ENCODE results near the gene NSD1.
"Not testable (repeated sequence)": the region's sequence is repeated elsewhere in the genome, so short reads cannot be mapped to it uniquely, and the experiment has no call there.

The NSD1 gene

DNA sequence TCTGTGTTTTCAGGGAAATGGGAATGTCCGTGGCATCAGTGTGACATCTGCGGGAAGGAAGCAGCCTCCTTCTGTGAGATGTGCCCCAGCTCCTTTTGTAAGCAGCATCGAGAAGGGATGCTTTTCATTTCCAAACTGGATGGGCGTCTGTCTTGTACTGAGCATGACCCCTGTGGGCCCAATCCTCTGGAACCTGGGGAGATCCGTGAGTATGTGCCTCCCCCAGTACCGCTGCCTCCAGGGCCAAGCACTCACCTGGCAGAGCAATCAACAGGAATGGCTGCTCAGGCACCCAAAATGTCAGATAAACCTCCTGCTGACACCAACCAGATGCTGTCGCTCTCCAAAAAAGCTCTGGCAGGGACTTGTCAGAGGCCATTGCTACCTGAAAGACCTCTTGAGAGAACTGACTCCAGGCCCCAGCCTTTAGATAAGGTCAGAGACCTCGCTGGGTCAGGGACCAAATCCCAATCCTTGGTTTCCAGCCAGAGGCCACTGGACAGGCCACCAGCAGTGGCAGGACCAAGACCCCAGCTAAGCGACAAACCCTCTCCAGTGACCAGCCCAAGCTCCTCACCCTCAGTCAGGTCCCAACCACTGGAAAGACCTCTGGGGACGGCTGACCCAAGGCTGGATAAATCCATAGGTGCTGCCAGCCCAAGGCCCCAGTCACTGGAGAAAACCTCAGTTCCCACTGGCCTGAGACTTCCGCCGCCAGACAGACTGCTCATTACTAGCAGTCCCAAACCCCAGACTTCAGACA is 160.4 kb downstream of the NSD1 start:
- no peak for DNase-seq

DNA sequence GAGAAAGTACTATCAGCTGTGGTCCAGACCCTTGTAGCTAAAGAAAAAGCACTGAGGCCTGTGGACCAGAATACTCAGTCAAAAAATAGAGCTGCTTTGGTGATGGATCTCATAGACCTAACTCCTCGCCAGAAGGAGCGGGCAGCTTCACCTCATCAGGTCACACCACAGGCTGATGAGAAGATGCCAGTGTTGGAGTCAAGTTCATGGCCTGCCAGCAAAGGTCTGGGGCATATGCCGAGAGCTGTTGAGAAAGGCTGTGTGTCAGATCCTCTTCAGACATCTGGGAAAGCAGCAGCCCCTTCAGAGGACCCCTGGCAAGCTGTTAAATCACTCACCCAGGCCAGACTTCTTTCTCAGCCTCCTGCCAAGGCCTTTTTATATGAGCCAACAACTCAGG is 161.1 kb downstream of the NSD1 start:
- no peak for DNase-seq

- DNase-seq = no peak
These were observed 162.4 kb downstream of the NSD1 start for GRCh38 chr5:177295924-177296323.

DNA sequence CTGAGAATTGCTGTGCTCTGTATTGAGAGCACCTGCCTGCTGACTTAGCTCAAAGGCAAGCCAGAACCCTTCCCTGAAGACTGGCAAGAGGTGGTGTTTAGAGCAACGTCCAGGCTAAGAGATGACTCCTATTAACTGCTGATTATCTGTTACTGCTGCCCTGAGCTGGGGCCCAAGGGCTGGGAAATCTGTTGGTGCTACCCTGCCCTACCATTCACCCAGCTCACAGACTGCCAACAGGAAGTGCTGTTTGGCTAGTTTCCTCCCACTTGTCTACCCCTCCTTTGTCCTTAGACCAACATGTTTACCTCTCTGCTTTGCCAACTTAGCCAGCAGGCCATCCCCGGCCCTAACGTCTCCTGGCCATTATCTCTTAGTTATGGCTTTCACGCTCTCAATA is 163.0 kb downstream of the NSD1 start:
- no peak for DNase-seq

- DNase-seq = no peak
These were observed 164.3 kb downstream of the NSD1 start for GRCh38 chr5:177297922-177298321.

DNA sequence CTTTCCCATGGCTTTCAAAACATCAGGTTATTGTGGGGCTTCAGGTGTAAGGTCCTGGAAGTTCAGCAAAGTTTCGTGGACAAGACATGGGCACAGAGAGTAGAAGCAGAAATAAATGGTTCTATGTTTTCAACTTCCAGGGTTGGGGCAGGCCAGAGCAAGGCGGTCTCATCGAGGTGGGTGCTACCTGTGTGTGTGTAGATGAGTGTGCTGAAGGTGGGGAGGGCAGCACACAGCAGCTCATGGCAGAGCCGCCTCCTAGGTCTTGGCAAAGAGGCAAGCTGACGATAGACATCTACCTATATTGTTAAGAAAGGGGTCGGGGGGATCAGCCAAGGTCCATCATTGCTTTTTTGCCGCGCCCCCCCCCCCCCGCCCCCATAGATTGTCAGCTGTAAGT is 166.1 kb downstream of the NSD1 start:
- DNase-seq = no peak

- DNase-seq = no peak
These were observed 166.8 kb downstream of the NSD1 start for GRCh38 chr5:177300236-177300880.

DNA sequence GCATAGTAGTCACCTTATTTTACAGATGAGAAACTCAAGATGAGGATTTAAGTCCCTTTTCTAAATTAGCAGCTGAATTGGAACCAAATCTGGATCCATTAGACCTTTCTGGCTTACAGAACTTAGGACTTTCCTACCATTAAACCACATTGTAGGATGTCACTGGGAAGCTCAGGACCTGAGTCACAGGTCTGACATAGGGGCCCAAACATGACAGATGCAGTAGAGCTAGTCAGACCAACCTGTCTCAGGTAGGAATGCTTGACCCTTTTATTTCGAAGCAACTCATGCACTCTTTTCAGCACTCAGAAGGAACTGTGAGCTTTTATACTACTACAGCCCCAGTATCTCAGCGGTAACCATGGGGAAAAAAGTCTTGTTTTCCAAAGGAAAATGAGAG is 167.4 kb downstream of the NSD1 start:
- no peak for DNase-seq

GRCh38 chr5:177301503-177302165 is 168.1 kb downstream of the NSD1 start:
- no peak for DNase-seq

DNA sequence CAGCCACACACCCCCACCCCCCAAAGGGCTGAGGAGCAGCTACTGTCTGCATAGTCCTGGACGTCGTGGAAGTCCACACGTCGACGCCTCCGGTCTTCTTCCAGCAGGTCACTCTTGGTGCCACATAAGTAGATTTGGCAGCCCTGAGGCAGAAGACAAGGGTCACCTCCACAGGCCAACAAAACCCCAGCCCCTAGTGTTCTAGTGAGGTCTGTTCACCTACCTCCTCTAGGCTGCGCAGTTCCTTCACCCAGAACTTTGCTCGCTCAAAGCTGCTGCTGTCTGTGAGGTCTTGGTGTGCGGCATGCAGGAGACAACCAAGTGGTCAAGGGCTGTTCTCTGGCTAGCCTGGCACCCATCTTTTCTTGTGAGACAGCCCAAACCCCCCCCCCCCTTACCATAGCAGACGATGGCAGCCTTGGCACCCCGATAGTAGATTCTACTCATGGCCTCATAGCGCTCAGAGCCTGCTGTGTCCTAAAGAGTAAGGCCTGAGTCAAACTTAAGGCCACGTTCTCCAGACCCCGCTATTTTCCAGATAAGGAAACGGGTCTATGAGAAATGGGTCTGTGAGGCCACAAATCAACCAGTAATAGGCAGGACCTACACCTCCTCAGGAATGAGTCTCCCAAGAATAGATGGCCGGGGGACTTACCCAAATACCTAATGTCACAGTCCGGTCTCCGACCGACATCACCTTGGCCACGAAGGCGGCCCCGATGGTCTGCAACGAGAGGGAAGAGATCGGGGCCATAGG is 169.0 kb downstream of the NSD1 start:
- no peak for DNase-seq

DNA sequence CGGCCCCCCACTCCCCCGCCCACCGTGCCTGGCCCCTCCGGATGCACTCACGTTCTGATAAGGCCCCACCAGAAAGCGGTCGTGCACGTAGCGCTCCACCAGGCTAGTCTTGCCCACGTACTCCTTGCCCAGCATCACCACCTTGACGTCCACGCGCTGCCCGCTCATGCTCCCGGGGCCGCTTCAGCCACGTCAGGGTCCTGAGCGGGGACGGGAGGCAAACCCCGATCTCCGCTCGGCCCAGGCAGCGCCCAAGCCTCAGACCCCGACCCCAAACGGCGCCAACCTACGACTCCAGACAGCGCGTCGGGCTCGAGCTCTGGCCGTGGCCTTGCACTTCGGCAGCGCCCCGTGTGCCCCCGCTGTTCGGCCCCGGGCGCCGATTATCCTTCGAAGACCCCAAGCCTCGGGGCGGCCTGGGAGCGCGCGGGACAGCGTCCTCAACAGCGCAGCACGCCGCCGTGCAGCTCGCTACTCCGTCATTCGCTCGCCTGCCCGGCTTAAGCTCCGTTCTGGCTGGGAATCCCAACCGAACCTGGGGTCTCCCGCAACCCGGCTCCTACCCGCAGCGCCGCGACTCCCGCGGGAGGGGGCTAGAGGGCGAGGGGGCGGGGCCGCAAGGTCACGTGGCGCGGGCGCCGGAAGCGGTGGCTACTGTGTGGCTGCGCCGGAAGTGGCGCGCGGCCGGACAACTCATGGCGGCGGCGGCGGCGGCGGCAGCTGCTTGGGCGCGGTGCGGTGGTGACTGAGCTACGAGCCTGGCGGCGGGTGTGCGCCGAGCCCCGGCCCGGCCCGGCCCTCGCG is 169.8 kb downstream of the NSD1 start, which contains the start of the genes PRELID1 and RAB24:
TSS of gene PRELID1 (plus strand) at position 679 of the 804 bp plus-strand sequence. CDS start 187 bp downstream, outside the sequence.
TSS of gene RAB24 (minus strand) at position 599 of the 804 bp plus-strand sequence. CDS start at position 168, 431 bp downstream.
- peak; percentile 55 for DNase-seq

- DNase-seq = no peak
These were observed 170.4 kb downstream of the NSD1 start for GRCh38 chr5:177303925-177304391.

GRCh38 chr5:177304392-177305119 is 171.0 kb downstream of the NSD1 start:
- DNase-seq = no peak

DNA sequence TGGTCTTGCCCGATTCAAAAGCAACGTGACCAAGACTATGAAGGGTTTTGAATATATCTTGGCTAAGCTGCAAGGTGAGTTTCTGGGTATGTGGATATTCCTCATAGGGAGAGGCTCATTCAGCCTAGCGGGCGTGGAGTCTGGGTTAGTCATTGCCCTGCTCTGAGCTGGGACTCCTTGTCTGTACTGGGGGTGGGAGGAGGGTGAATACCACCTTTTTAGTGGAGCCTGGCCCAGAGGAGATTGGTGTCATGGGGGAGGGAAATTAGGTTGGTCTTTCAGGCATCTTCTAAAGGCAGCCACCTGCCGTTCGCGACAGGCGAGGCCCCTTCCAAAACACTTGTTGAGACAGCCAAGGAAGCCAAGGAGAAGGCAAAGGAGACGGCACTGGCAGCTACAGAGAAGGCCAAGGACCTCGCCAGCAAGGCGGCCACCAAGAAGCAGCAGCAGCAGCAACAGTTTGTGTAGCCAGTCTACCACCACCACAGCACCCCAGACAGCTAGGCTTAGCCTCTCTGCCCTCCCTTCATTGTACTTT is 172.6 kb downstream of the NSD1 start:
- not testable (repeated sequence) for DNase-seq

DNA sequence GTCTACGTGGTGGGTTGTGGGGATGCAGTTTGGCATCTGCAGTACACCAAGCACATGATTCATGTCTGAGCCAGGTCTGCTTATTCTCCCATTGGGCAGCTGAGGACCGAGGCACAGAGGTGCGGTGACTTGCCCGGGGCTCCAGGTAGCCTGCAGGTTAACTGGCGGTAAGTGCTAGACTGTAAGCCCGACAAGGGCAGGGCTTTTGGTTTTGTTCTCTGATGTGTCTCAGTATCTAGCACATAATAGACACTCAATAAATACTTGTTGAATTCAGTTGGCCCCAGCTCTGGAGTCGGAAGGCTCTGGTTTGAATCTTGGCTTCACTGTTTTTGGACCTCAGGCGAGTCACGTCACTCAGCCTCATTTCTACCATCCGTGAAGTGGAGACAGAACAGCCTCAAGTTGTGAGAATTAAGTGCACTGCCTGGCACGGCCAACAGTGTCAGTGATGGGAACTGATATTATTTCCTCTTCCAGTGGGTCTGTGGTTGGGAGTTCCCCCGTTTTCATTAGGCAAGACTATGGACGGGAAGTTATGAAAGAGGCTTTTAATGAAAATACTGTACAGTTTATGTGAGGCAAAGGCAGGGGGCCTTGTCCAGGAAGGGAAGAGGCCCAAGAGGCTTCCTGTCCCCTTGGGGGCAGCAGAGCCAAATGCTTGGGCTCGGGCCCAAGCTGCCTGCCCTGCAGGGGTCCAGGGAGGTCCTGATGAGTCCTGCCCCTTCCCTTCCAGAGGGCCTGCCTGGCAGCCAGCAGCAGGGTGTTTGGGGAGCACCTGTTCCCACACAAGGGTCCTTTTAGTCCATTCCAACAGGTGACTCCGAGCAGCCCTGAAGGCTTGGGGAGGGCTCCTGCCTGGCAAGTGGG is 173.3 kb downstream of the NSD1 start:
- DNase-seq = no peak

- no peak for DNase-seq
These were observed 174.2 kb downstream of the NSD1 start for GRCh38 chr5:177307544-177308363.

DNA sequence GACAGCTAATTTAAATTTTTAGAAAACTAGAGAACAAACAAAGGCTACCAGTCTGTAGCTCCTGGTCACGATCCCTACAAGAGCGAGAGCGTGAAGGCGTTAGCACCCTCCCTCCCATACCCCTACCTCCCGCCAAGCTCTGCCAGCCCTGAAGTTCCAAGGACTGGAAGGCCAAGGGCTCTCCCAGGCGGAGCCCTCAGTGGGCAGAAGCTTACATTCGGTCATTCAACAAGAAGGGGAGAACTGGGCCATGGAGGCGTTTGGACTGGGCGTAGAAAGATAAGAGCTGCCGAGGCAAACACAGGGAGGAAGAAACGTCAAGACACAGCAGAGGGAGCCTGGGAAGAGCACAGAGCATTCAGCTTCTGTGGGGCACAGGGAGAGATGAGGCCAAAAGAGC is 175.2 kb downstream of the NSD1 start:
- no peak for DNase-seq

DNA sequence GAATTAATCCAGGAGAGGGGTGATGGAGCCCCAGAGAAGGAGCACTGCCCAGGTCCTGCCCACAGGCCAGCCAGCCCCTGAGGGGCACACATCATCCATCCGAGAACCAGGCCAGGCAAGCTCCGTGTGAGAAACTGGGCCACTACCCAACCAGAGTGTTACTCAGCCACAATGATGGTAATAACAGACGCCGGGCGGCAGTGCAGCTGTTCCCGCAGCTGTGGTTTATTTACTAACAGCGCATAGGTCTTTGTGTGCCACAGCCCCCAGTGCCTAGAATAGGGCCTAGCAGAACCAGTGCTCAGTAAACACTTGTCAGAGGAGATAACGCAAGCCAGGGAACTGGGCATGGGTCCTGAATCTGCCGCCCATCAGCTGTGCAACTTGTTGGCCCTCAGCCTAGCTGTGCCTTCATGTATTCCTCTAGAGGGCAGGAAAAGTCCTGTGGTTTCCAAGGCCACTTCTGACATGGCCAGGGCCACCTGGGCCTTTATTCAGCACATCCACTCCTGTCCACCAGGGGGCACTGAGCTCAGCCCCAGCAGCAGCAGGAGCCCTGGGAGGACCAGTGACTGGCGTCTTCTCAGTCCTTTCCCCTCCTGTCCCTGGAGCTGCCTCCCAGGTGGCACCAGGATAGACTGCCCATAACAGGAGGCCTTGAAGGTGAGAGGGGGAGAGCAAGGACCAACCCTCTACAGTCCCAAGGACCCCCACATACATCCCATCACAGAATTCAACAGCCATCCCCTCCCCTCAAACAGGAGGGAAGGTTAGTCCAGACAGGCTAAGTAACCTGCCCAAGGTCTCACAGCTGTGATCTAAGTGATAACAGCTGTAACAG is 176.0 kb downstream of the NSD1 start:
- peak; percentile 51 for DNase-seq

Measured in NCI-H748 treated with DMSO at 0.1 percent for 48 hours (cell line).